HepG2 (cell line): Measurements from ENCODE around the gene RHOC. TPM values are rescaled to one million over a fixed set of nuclear protein-coding genes. Genes with fewer than 3 reads are reported as not detected.
A peak's percentile ranks its signal among the peaks of the same experiment; 100 is the strongest.

Experiments used
- ATAC-seq: fragments of 200-7000 bp; cut with Tn5 transposase; 3 replicates; pipeline ENCODE4 v1.9.1; 2020; ENCODE audit warnings: mild to moderate bottlenecking, moderate library complexity
- BruUV-seq: library from RNA; stranded (reverse); fragments of 400-500 nt; replicated peaks from 2 replicates; lab custom pipeline; 2021; lab: Mats Ljungman, UMichigan
- CTCF ChIA-PET: fragments of 300-600 bp; formaldehyde crosslinking; extraction: SDS; loops from one replicate; lab custom pipeline; 2021; ENCODE audit warnings: low total read pairs, inconsistent platforms, low intra/inter-chr PET ratio; lab: Yijun Ruan, JAX
- POLR2A ChIA-PET: fragments of 350-600 bp; sonication (Branson Sonifier 250); formaldehyde crosslinking; loops from one replicate; lab custom pipeline; 2020; ENCODE audit warnings: antibody characterized with exemption, inconsistent platforms; lab: Yijun Ruan, JAX
- DNase-seq: peaks from one replicate; pipeline ENCODE4 v3.0.0-alpha.2; 2015; ENCODE audit warnings: low spot score
- FAIRE-seq: peaks from 3 replicates; lab custom pipeline; 2011; peaks lifted over from hg19 to GRCh38; lab: Jason Lieb, UNC
- H2AFZ ChIP-seq: one replicate; pipeline ENCODE4 v1.6.1; 2011; ENCODE audit warnings: low read length, inconsistent platforms
- H3K27ac ChIP-seq: fragments of 300-600 bp; 3 replicates; pipeline ENCODE4 v1.8.0; 2011; ENCODE audit warnings: mixed run types, mild to moderate bottlenecking, mixed read lengths, low read length, inconsistent platforms; ENCODE audit not compliant: insufficient read depth; ENCODE audit errors: extremely low read length
- H3K27me3 ChIP-seq, 2 experiments: fragments of 200-600 bp in 1 of 2; 2 replicates in 1 of 2; 3 replicates in 1 of 2; pipeline versions ENCODE4 v1.6.0 to v1.8.0; 2011; ENCODE audit warnings: low read length in 2 of 2, mild to moderate bottlenecking in 2 of 2, moderate library complexity in 2 of 2, inconsistent platforms in 1 of 2; ENCODE audit not compliant: insufficient read depth in 2 of 2, control insufficient read depth in 1 of 2
- H3K36me3 ChIP-seq, 2 experiments: fragments of 200-600 bp in 1 of 2; replicated peaks in 1 of 2; 2 replicates in 1 of 2; 3 replicates in 1 of 2; pipeline versions ENCODE4 v1.5.1 to v1.8.0; 2011; ENCODE audit warnings: low read length in 2 of 2, inconsistent platforms in 1 of 2; ENCODE audit not compliant: insufficient read depth in 2 of 2, control insufficient read depth in 1 of 2
- H3K4me1 ChIP-seq: 2 replicates; pipeline ENCODE4 v1.5.1; 2012; ENCODE audit warnings: low read length, inconsistent platforms; ENCODE audit not compliant: insufficient read depth
- H3K4me2 ChIP-seq: 2 replicates; pipeline ENCODE4 v1.6.0; 2011; ENCODE audit warnings: low read depth, low read length, inconsistent platforms
- H3K4me3 ChIP-seq, 3 experiments: fragments of 200-600 bp in 1 of 3; sonication (generic), shearing (Covaris generic) in 1 of 3; replicated peaks in 1 of 3; 2 replicates each; pipeline ENCODE4 v1.5.1; 2011 to 2016; ENCODE audit warnings: low read length in 3 of 3, inconsistent platforms in 2 of 3, low read depth in 2 of 3, mild to moderate bottlenecking in 2 of 3, control low read depth in 1 of 3, mixed read lengths in 1 of 3; ENCODE audit not compliant: insufficient read depth in 1 of 3
- H3K79me2 ChIP-seq: one replicate; pipeline ENCODE4 v1.6.1; 2011; ENCODE audit warnings: low read length, inconsistent platforms; ENCODE audit not compliant: insufficient read depth
- H3K9ac ChIP-seq: 2 replicates; pipeline ENCODE4 v1.6.0; 2011; ENCODE audit warnings: mild to moderate bottlenecking, low read depth, low read length, inconsistent platforms; ENCODE audit not compliant: insufficient read depth
- H3K9me3 ChIP-seq: 2 replicates; pipeline ENCODE4 v1.5.1; 2012; ENCODE audit warnings: mild to moderate bottlenecking, low read length
- H4K20me1 ChIP-seq: 2 replicates; pipeline ENCODE4 v1.6.0; 2011; ENCODE audit warnings: inconsistent platforms, mild to moderate bottlenecking, low read length, moderate library complexity; ENCODE audit not compliant: insufficient read depth
- CTCF ChIP-seq: sonication (generic); formaldehyde crosslinking; IDR thresholded peaks from 2 replicates; pipeline ENCODE4 v1.5.0; 2020; ENCODE audit warnings: mild to moderate bottlenecking, missing genetic modification reagents, moderate library complexity
- FIP1L1 ChIP-seq: fragments of 200-400 bp; formaldehyde crosslinking; IDR thresholded peaks from 2 replicates; pipeline ENCODE4 v1.6.1; 2018; ENCODE audit warnings: low read depth, mild to moderate bottlenecking, low read length, moderate library complexity, borderline replicate concordance; ENCODE audit not compliant: insufficient read depth
- FLYWCH1 ChIP-seq: sonication (generic); formaldehyde crosslinking; IDR thresholded peaks from 2 replicates; pipeline ENCODE4 v1.8.1; 2023; ENCODE audit warnings: mild to moderate bottlenecking, missing genetic modification reagents
- GABPB1 ChIP-seq: IDR thresholded peaks from 2 replicates; pipeline ENCODE4 v1.6.1; 2016; ENCODE audit warnings: mild to moderate bottlenecking, missing genetic modification reagents, moderate library complexity, missing compliant biosample characterization
- STAG1 ChIP-seq: sonication (generic); formaldehyde crosslinking; IDR thresholded peaks from 2 replicates; pipeline ENCODE4 v1.4.0; 2020; ENCODE audit warnings: missing genetic modification reagents
- WIZ ChIP-seq: sonication (generic); formaldehyde crosslinking; IDR thresholded peaks from 2 replicates; pipeline ENCODE4 v1.5.1; 2020; ENCODE audit warnings: mild to moderate bottlenecking, missing genetic modification reagents
- ZEB1 ChIP-seq: IDR thresholded peaks from 2 replicates; pipeline ENCODE4 v1.6.1; 2012; ENCODE audit warnings: mild to moderate bottlenecking, low read depth, inconsistent platforms; ENCODE audit not compliant: insufficient replicate concordance
- ZMYM2 ChIP-seq: sonication (generic); formaldehyde crosslinking; IDR thresholded peaks from 2 replicates; pipeline ENCODE4 v1.8.0; 2022; ENCODE audit warnings: mild to moderate bottlenecking, missing genetic modification reagents
- WGBS: methylation state at CpG from one replicate; pipeline ENCODE4 v1.1.6; 2017; ENCODE audit warnings: low lambda C conversion rate; 5-methylcytosine and 5-hydroxymethylcytosine counted together
- in situ Hi-C: cut with HindIII; loops from 2 replicates; pipeline ENCODE4 v1.10.0; 2017; ENCODE audit warnings: low pct_unique_long_range_greater_than_20kb; ENCODE audit not compliant: extremely low pct_ligation_motif_present
- intact Hi-C: fragments of 100-400 bp; cut with micrococcal nuclease; formaldehyde crosslinking; loops from one replicate; pipeline ENCODE4 v1.10.0; 2022; ENCODE audit not compliant: unreplicated experiment
- polyA plus RNA-seq, 8 experiments: library from polyadenylated mRNA; depleted of rRNA in 3 of 8; stranded (reverse) in 7 of 8; unstranded in 1 of 8; fragments of >200 nt; fragmentation: Illumina TruSeq in 4 of 8; extraction: Trizol in 4 of 8; gene quantifications; 2 replicates each; pipeline versions ENCODE4 v1.2.1 to v1.2.3, GENCODE V29; 2011 to 2016; ENCODE audit warnings: low read depth in 4 of 8, missing spikeins in 1 of 8, mixed read lengths in 1 of 8; ENCODE audit not compliant: insufficient read depth in 1 of 8
- total RNA-seq, 5 experiments: library from RNA; depleted of rRNA; stranded (reverse); fragments of >200 nt; fragmentation: Illumina TruSeq; extraction: Trizol; gene quantifications; 2 replicates each; pipeline ENCODE4 v1.2.3, GENCODE V29; 2016; ENCODE audit warnings: low read depth in 1 of 5

RHOC gene
- total and polyA plus RNA-seq, 2 of the 13 experiments (the other 11 are each of a cell fraction or from before 2014, with no cell fraction given): 64.3 to 182 TPM

- Histone ChIP-seq H3K9me3 (no peaks in the 10 kb centered on the region), H3K79me2 (no peaks in the 10 kb centered on the region), H3K4me3 (no peak overlapping the region), H3K4me1 (no peaks in the 10 kb centered on the region), H3K27me3 (0 out of 5 replicates have a peak, but pooled peaks cover 0 to 4% of the 10 kb centered on the region in 2 experiments), H3K4me2 (no peak overlapping the region), H4K20me1 (no peaks in the 10 kb centered on the region), H2AFZ (no peak overlapping the region), H3K27ac (no peak overlapping the region), H3K9ac (no peak overlapping the region), H3K36me3 (no peaks in the 10 kb centered on the region)
- in situ Hi-C loops (no loop called here), intact Hi-C loops (no loop called here)
- POLR2A ChIA-PET: no interaction called here
- TF ChIP-seq CTCF (CRISPR knock-in tag): peak; percentile 39
- no peak for TF ChIP-seq FIP1L1
- TF ChIP-seq GABPB1 (CRISPR knock-in tag): no peak
- TF ChIP-seq STAG1 (CRISPR knock-in tag): peak; percentile 46
- peak; percentile 63 for ATAC-seq
- WGBS: 15% methylated on average over 3 of the region's 3 CpGs
- no peak for DNase-seq
- BruUV-seq: no TSS peak
- no peak for FAIRE-seq
- CTCF ChIA-PET: no interaction called here
Measured at GRCh38 chr1:112737573-112737972, 30.6 kb upstream of the RHOC start.

- Histone ChIP-seq H3K79me2 (no peaks in the 10 kb centered on the region), H3K36me3 (no peaks in the 10 kb centered on the region), H3K4me2 (no peak overlapping the region), H3K27ac (no peak overlapping the region), H3K4me1 (no peaks in the 10 kb centered on the region), H3K9ac (no peak overlapping the region), H4K20me1 (no peaks in the 10 kb centered on the region), H3K9me3 (no peaks in the 10 kb centered on the region), H3K4me3 (no peak overlapping the region), H3K27me3 (no peaks in the 10 kb centered on the region), H2AFZ (no peak overlapping the region)
- FAIRE-seq: no peak
- POLR2A ChIA-PET: no interaction called here
- ATAC-seq: no peak
- no peak for TF ChIP-seq FLYWCH1
- no peak for TF ChIP-seq WIZ (CRISPR knock-in tag)
- TF ChIP-seq ZMYM2 (CRISPR knock-in tag): no peak
- no peak for TF ChIP-seq ZEB1
- 100% methylated on average over 1 of the region's 1 CpG for WGBS
- no TSS peak for BruUV-seq
- in situ Hi-C loops: no loop called here
- intact Hi-C loops: no loop called here
- no peak for DNase-seq
- CTCF ChIA-PET: no interaction called here
Measured at GRCh38 chr1:112735752-112736151, 28.8 kb upstream of the RHOC start.
